ENCODE results near the gene GALT. TPM values are rescaled to one million over a fixed set of nuclear protein-coding genes. Genes with fewer than 3 reads are reported as not detected.

Gene GALT
- total and polyA plus RNA-seq, 8 donors: 42.8 to 81.6 (median 67.5) TPM

DNA sequence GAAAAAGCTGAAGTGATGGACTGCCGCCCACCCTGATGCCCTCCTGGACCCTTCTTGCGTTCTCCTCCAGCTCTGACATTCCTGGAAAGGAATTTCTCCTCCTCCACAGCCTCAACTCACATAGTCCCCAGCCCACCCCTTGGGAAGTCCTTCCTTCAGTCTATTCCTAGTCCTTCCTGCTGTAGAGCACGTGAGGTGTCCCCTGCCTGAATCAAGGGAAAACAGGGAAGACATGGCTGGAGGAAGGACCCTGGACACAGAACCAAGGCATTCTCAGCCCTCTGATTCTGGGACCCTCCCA lies 21.3 kb upstream of the GALT start:
- peaks cover 0 to 27% of the 10 kb centered on the region in 2 donors for H3K4me1 ChIP-seq
- H3K9me3 ChIP-seq: no peaks in the 10 kb centered on the region
- no peaks in the 10 kb centered on the region for H3K36me3 ChIP-seq
- intact Hi-C loops (cut with DNase I): no loop called here
- TF ChIP-seq, protein P1, sequence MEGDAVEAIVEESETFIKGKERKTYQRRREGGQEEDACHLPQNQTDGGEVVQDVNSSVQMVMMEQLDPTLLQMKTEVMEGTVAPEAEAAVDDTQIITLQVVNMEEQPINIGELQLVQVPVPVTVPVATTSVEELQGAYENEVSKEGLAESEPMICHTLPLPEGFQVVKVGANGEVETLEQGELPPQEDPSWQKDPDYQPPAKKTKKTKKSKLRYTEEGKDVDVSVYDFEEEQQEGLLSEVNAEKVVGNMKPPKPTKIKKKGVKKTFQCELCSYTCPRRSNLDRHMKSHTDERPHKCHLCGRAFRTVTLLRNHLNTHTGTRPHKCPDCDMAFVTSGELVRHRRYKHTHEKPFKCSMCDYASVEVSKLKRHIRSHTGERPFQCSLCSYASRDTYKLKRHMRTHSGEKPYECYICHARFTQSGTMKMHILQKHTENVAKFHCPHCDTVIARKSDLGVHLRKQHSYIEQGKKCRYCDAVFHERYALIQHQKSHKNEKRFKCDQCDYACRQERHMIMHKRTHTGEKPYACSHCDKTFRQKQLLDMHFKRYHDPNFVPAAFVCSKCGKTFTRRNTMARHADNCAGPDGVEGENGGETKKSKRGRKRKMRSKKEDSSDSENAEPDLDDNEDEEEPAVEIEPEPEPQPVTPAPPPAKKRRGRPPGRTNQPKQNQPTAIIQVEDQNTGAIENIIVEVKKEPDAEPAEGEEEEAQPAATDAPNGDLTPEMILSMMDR (IDR thresholded peaks at IDR 0.05): no peak
- no peak for ATAC-seq
- H3K27me3 ChIP-seq: peaks cover 79 to 88% of the 10 kb centered on the region in 2 donors
- H3K4me3 ChIP-seq: no peak overlapping the region
- no peak overlapping the region for H3K27ac ChIP-seq
- DNase-seq: no peak

DNA sequence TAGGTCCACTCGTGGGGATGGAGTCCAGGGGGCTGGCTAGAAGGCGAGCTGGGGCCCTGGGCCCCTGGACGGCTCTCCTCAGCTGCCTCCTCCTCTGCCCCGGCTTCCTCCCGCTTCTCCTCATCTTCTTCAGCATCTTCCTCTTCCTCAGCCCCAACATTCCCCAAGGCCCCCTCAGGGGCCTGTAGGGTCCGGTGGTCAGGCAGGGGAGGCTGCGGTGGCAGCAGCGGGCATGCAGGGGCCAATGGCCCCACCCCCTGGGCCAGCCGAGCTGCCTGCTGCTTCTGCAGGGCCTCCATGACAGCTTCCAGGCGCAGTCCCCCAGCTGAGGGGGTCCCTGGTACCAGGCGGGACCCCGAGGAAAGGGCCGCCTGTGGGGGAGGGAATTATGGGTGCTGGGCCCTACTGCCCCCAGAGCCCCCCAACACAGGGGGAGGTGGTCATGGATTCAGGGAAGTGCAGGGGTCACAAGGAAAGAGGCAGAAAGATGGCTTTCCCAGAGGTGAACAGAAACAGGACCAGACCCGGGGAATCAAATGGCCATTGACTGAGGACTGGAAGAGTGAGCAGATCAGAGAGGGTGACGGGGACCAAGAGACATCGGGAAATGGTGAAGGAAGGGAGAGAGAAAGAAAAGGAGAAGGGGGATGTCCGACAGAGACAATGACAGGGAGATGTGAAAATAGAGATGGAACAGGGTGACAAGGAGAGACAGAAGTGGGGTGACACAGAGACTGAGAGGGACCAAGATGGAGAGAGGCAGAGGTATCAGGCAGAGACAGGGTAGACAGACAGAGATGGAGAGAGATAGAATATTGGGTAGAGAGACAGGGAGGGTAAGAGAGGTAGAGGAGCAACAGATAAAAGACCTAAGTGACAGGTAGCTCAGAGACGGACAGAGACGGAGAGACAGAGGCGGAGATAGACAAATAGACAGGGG lies 18.5 kb upstream of the GALT start:
- Histone ChIP-seq H3K27ac (no peak overlapping the region), H3K36me3 (no peaks in the 10 kb centered on the region), H3K27me3 (peaks cover 69 to 83% of the 10 kb centered on the region in 2 donors), H3K4me1 (peaks cover 0 to 21% of the 10 kb centered on the region in 2 donors), H3K9me3 (no peaks in the 10 kb centered on the region), H3K4me3 (peak overlapping the region; percentile 21 to 25)
- ATAC-seq: no peak
- TF ChIP-seq, protein P1 (IDR thresholded peaks at IDR 0.05): no peak
- no peak for DNase-seq
- intact Hi-C loops (cut with DNase I): no loop called here

DNA sequence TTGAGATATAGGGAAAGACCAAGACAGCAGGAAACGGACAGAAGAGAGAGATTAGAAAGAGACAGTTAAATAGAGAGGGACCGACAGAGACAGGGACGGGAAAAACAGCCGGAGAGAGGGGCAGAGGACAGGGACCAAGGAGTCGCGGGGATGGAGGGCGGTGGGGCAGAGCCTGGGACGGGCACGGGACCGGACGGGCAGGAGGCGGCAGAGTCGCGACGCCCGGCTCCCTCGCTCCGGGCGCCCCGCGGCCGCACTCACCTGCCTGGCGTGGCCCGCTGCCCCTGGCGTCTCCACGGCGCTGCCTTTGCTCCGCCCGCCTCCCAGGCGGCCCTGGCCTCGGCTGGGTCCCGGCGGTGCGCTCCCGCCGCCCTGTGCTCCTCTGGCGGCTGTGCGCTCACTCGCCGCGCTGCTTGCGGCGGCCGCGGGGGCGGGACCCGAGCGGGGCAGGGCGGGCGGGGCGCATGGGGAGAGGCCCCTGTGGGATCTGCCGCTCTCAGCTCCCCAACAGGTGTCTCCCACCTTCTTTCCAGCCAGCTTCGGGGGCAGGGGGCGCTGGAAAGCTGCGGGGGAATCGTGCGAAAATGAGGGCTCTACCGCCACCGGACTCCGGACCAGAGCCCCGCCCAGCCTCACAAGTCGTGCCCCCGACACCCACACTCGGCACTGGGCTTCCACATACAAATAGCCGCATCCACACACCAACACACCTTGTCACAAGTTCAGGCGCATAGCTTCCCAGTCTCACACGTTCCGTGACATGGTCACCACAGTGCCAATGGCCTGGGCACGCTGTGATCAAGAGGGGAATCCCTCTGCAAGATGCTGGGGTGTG lies 17.6 kb upstream of the GALT start, which contains the start of gene ARID3C:
ARID3C (minus strand) TSS at position 411 of the 835 bp plus-strand sequence. CDS start 1,052 bp downstream, outside the sequence.
- Histone ChIP-seq H3K27ac (no peak within 1 kb of the TSS), H3K4me3 (peak within 1 kb of the TSS; percentile 21 to 25), H3K9me3 (no peaks in the 10 kb centered on the region), H3K4me1 (peaks cover 0 to 13% of the 10 kb centered on the region in 2 donors), H3K36me3 (no peaks in the 10 kb centered on the region), H3K27me3 (peaks cover 60 to 74% of the 10 kb centered on the region in 2 donors)
- intact Hi-C loops (cut with DNase I): no loop called here
- TF ChIP-seq, protein P1 (IDR thresholded peaks at IDR 0.05): no peak
- peak in 1 of 4 donors; percentile 86 for DNase-seq
- peak; percentile 84 for ATAC-seq

DNA sequence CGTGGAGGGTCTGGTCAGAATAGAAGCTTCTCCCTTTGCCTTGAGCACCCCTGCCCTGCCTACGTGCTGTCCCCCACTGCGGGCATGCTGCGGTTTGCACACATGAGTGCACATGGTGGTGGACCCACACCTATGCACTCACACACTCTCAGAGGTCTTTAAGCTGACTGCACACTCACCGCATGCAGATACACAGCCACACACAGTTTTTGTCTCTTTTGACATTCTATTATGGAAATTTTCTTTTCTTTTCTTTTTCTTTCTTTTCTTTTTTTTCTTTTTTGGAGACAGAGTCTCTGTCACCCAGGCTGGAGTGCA lies 17.0 kb upstream of the GALT start:
- TF ChIP-seq, protein P1 (IDR thresholded peaks at IDR 0.05): no peak
- Histone ChIP-seq H3K4me1 (peaks cover 0 to 15% of the 10 kb centered on the region in 2 donors), H3K36me3 (no peaks in the 10 kb centered on the region), H3K27ac (no peak overlapping the region), H3K9me3 (no peaks in the 10 kb centered on the region), H3K27me3 (peaks cover 54 to 69% of the 10 kb centered on the region in 2 donors), H3K4me3 (no peak overlapping the region)
- DNase-seq (no peak), ATAC-seq (no peak)
- intact Hi-C loops (cut with DNase I): no loop called here

Measured in left lung (tissue), 10 donors.